Motor neuron (in vitro differentiated cells): ENCODE data around the gene HOXC6. TPM values are rescaled to one million over a fixed set of nuclear protein-coding genes. Genes with fewer than 3 reads are reported as not detected.
A peak's percentile ranks its signal among the peaks of the same experiment; 100 is the strongest.

Source experiments
- ATAC-seq, 8 experiments: fragments of 200-7000 bp; cut with Tn5 transposase; replicated peaks in 6 of 8; 2 replicates each; pipeline ENCODE4 v1.8.0; 2021; ENCODE audit warnings: mild to moderate bottlenecking in 8 of 8, moderate library complexity in 8 of 8
- H3K27ac ChIP-seq, 2 donors: fragments of 250-450 bp; sonication (Bioruptor Pico); 2 replicates each; pipeline ENCODE4 v1.9.0; 2021; ENCODE audit warnings: antibody characterized with exemption in 2 of 2, mild to moderate bottlenecking in 2 of 2, moderate library complexity in 1 of 2
- H3K4me1 ChIP-seq, 2 donors: fragments of 250-450 bp; sonication (Bioruptor Pico); replicated peaks in 1 of 2; 2 replicates each; pipeline ENCODE4 v1.6.1; 2021; ENCODE audit warnings: antibody characterized with exemption in 2 of 2, mild to moderate bottlenecking in 2 of 2, moderate library complexity in 1 of 2
- H3K4me3 ChIP-seq, 5 donors: fragments of 250-450 bp; sonication (Bioruptor Pico); 2 replicates each; pipeline ENCODE4 v1.9.0; 2021; ENCODE audit warnings: antibody characterized with exemption in 5 of 5, mild to moderate bottlenecking in 5 of 5, moderate library complexity in 4 of 5
- WGBS, 10 experiments: fragments of 450-650 bp; shearing (Covaris generic); methylation state at CpG; one replicate each; pipeline ENCODE4 v1.0.0; 2022; 5-methylcytosine and 5-hydroxymethylcytosine counted together
- in situ Hi-C, 9 experiments: fragments of 400-800 bp; cut with MboI; loops; one replicate each; pipeline ENCODE4 v1.15.0; 2021; ENCODE audit warnings: low sequenced_read_pairs in 9 of 9, low pct_unique_long_range_greater_than_20kb in 2 of 9; ENCODE audit not compliant: unreplicated experiment in 9 of 9
- total RNA-seq, 8 experiments: library from RNA; unstranded; fragments of 300-600 nt; gene quantifications; 2 replicates each; pipeline versions ENCODE4 v1.2.3 to v1.2.4, GENCODE V29; 2022

Gene HOXC6
- total RNA-seq, 8 experiments from 2014 or later: 6.1 to 59.7 (median 22.2) TPM

DNA sequence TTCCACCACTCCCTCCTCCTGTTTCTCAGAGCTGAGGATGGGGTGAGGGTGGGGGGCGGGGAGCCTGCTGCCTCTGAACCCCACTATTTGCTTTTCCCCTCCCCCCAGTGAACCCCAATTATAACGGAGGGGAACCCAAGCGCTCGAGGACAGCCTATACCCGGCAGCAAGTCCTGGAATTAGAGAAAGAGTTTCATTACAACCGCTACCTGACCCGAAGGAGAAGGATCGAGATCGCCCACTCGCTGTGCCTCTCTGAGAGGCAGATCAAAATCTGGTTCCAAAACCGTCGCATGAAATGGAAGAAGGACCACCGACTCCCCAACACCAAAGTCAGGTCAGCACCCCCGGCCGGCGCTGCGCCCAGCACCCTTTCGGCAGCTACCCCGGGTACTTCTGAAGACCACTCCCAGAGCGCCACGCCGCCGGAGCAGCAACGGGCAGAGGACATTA is 26.5 kb downstream of the HOXC6 start:
- ATAC-seq: no peak
- no CpG with 5 or more reads among the region's 24 CpGs for WGBS, 10 experiments
- in situ Hi-C loops: no loop called here
- Histone ChIP-seq H3K27ac (peak overlapping the region; percentile 95 to 97), H3K4me3 (peak overlapping the region; percentile 36 to 67 (median 49)), H3K4me1 (peaks cover 61 to 90% of the 10 kb centered on the region in 2 donors)

DNA sequence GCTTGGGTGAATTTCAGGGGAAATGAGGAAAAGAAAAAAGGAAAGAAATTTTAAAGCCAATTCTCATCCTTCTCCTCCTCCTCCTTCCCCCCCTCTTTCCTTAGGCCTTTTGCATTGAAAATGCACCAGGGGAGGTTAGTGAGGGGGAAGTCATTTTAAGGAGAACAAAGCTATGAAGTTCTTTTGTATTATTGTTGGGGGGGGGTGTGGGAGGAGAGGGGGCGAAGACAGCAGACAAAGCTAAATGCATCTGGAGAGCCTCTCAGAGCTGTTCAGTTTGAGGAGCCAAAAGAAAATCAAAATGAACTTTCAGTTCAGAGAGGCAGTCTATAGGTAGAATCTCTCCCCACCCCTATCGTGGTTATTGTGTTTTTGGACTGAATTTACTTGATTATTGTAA is 27.3 kb downstream of the HOXC6 start:
- 0 to 100% (median 12%) methylated on average over 1 to 2 of the region's 2 CpGs; no CpG with 5 or more reads in 2 of the 10 experiments for WGBS, 10 experiments
- peaks cover 59 to 91% of the 10 kb centered on the region in 2 donors for H3K4me1 ChIP-seq
- ATAC-seq: no peak
- H3K27ac ChIP-seq: peak overlapping the region; percentile 95 to 97
- peak overlapping the region; percentile 36 to 67 (median 49) for H3K4me3 ChIP-seq
- in situ Hi-C loops: no loop called here

DNA sequence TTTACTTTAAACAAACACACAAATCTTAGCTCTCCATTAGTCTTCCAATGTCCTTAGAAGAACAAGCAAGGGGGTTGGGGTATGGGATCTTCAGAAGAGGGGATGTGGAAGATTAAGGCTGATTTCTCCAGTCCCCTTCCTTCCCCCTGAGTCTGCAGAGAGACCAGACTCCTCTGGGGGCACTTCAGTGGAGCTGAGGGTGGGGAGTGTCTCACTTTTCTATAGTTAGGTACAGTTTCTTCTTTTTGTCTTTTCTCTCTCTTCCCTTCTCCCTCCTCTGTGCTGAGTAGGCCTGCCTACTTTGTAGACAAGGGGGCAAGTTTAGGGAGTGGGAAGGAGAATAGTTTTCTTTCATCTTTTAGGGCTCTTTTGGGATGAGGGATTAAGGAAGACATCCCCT is 27.9 kb downstream of the HOXC6 start:
- Histone ChIP-seq H3K4me3 (peak overlapping the region; percentile 36 to 67 (median 49)), H3K27ac (peak overlapping the region; percentile 95 to 97), H3K4me1 (peaks cover 59 to 91% of the 10 kb centered on the region in 2 donors)
- no peak for ATAC-seq
- in situ Hi-C loops: no loop called here

DNA sequence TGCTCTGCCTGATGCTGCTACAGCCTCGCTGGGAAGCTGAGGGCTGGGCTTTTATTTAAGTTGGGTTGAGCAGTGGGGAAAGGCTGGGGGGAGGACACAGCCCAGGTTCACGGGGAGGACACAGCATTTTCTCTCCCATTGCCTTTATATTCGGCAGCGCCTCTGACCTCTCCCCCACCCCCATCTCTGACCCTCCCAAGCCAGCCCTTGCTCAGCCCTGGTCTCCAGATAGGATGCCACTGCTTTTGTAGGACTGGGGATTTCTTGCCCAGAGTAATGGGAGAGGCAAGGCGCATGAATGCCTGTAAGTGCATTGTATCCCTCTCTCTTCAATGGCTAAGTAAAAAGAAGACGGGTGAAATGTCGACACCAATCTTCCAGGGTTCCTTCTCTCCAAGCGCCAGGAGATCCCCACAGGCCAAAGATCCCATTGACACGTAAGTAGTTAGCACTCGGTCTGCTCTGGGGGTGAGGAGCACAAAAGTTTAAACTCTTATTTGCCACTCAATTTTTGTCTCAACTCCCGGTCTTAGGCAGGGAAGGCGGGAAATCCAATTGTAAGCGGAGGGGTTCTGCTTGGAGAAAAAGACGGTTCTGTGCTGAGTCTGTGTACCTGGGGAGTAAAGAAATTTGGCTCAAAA is 30.0 kb downstream of the HOXC6 start:
- H3K27ac ChIP-seq: peak overlapping the region; percentile 95 to 97
- peak in 4 of 8 experiments; percentile 3 to 17 (median 10) for ATAC-seq
- peak overlapping the region; percentile 27 to 67 (median 47) for H3K4me3 ChIP-seq

DNA sequence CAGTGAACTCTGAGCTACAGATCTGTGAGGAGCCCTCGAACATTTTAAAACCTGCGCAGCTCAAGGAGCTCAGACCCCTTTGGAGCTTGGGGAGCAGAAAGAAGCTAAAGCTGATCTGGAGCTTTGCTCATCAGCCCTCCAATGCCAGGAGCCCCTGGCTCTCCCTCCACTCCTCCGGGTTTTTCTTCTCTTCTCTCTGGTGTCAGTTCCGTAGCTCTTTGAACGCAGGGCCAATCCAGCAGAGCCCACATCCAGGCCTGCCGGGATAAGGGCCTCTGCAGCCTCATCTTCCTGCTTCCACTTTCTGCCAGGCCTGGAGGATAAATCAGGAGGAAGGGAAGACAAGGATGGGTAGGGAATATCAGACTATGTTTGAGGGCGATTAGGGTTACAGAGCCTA is 31.4 kb downstream of the HOXC6 start:
- in situ Hi-C loops: no loop called here
- WGBS, 10 experiments: 0 to 80% (median 10%) methylated on average over 1 to 7 of the region's 7 CpGs; no CpG with 5 or more reads in 2 of the 10 experiments

More for the DNA sequence above, 30.0 kb downstream of the HOXC6 start:
- WGBS, 10 experiments: 0 to 100% (median 8%) methylated on average over 2 to 8 of the region's 14 CpGs; no CpG with 5 or more reads in 1 of the 10 experiments
- in situ Hi-C loops: no loop called here
- H3K4me1 ChIP-seq: peaks cover 60 to 94% of the 10 kb centered on the region in 2 donors

DNA sequence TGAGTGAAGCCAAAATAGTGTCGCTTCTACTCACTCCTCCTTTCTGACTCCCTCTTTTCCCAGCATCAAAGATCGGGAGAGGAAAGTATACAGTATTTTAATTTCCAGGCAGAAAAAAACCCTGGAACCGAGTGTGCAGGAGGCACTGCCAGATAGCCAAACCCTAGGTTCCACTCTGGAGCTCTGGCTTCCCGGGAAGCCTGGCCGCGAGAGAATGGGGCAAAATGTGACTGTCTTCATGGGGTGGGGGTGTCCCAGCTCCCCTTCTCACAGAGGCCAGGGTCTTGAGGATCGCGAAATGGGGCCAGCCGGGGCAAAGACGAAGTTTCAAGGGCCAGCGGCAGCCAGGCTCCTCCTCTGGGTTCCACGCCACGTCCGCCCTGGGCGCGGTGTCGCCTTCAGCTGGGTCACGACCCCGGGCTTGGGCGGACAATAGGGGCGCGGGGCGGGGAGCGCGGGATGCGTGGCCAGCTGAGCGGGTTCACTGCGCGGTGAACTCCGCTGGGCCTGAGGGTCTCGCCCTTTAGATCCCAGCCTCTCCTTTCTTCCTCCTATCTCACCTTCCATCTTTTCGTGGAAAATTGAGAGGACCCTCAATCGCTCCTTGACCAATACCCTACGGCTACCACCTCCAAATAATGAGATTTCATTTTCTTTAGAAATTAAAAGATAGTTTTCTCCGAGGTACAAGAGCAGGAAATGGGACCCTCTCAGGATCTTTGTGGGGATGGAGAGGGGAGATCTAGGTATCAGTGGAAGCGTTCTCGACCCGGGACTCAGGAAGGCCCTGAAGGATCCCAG is 32.1 kb downstream of the HOXC6 start:
- in situ Hi-C loops: no loop called here
- H3K4me3 ChIP-seq: peak overlapping the region; percentile 27 to 67 (median 47)
- H3K4me1 ChIP-seq: peaks cover 60 to 94% of the 10 kb centered on the region in 2 donors
- peak overlapping the region; percentile 95 to 97 for H3K27ac ChIP-seq
- peak in 5 of 8 experiments; percentile 14 to 47 (median 40) for ATAC-seq
- WGBS, 10 experiments: 0 to 87% (median 24%) methylated on average over 1 to 12 of the region's 38 CpGs; no CpG with 5 or more reads in 2 of the 10 experiments

More for the DNA sequence above, 31.4 kb downstream of the HOXC6 start:
- peak overlapping the region; percentile 27 to 67 (median 47) for H3K4me3 ChIP-seq
- peak in 5 of 8 experiments; percentile 20 to 53 (median 36) for ATAC-seq
- H3K27ac ChIP-seq: peak overlapping the region; percentile 95 to 97
- H3K4me1 ChIP-seq: peaks cover 60 to 92% of the 10 kb centered on the region in 2 donors

DNA sequence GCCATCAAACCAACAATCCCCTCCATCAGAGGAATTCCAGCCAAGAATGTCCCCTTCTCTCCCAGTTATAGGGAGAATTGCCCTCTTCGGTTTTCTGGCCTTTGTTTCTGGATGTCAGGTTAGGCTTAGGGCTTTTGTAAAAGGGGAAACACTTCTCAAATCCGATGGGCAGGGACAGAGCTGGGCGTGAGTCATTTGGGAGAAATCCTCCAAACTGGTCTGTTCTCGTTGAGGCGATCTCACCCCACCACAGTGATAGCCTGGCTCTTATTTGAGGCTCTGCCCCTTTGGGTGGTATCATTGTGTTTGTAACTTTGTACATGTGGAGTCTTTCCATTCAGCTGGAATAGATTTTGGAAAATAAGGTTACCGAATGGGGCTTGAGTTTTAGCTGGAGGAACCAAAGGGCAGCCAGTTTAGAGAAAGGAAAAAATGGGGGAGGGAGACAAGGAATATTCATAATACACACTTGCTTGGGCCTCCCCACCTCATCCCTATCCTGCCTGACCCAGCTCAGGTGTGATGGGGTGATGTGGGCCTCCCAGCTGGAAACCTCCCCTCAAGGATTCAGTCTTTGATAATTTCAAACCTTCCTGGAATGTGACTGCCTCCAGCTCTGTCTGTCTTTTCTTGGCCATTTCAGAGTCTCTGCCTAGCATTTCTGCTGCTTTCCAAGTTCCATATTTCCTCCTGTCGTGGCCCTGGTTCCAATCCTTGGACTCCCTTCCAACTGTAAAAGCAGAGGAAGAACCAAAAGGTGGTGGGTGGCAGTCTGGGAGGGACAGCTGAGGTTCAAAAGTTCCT is 32.9 kb downstream of the HOXC6 start:
- peaks cover 57 to 88% of the 10 kb centered on the region in 2 donors for H3K4me1 ChIP-seq
- ATAC-seq: peak in 5 of 8 experiments; percentile 7 to 35 (median 29)
- in situ Hi-C loops: no loop called here
- peak overlapping the region; percentile 27 to 67 (median 47) for H3K4me3 ChIP-seq
- peak overlapping the region; percentile 95 to 97 for H3K27ac ChIP-seq
- 0 to 55% (median 7%) methylated on average over 1 to 7 of the region's 7 CpGs; no CpG with 5 or more reads in 2 of the 10 experiments for whole genome bisulfite sequencing, 10 experiments

DNA sequence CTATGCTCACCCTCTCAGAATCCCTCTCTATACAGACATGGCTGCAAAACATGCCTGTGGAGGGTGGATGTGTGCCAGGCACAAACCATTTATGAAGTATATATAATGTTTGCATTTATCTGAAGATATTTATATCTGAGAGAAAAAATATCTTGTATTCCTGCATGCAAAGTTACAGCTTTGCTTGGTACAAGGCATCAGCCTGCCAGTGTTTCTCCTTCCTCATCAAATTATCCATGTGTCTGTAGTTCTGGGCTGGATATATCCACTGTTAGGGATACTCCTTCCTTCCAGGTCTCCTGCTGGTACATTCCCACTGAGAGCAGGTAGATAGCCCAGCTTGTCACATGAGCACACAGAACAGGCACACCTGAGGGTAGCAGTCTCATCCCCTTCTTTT is 37.4 kb downstream of the HOXC6 start:
- H3K4me3 ChIP-seq: no peak overlapping the region
- no peak overlapping the region for H3K27ac ChIP-seq
- in situ Hi-C loops: no loop called here
- ATAC-seq: no peak
- peaks cover 32 to 60% of the 10 kb centered on the region in 2 donors for H3K4me1 ChIP-seq

DNA sequence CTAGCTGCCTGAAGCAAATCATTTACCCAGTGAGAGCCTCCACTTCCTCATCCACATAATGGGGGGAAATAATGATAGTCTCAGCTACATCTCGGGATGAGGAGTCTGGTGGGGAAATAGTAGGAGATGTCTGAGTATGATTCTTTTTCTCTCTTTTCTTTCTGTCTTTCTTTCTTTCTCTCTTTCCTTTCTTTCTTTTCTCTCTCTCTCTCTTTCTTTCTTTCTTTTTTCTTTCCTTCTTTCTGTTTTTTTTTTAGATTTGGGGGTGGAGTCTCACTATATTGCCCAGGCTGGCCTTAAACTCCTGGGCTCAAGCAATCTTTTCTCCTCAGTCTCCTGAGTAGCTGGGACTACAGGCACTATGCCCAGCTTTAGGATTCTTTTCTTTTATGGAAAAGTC is 38.2 kb downstream of the HOXC6 start:
- no peak overlapping the region for H3K27ac ChIP-seq
- in situ Hi-C loops: no loop called here
- WGBS, 10 experiments: 88 to 100% (median 100%) methylated on average over 1 of the region's 1 CpG; no CpG with 5 or more reads in 3 of the 10 experiments
- peaks cover 29 to 60% of the 10 kb centered on the region in 2 donors for H3K4me1 ChIP-seq
- H3K4me3 ChIP-seq: no peak overlapping the region
- no peak for ATAC-seq

DNA sequence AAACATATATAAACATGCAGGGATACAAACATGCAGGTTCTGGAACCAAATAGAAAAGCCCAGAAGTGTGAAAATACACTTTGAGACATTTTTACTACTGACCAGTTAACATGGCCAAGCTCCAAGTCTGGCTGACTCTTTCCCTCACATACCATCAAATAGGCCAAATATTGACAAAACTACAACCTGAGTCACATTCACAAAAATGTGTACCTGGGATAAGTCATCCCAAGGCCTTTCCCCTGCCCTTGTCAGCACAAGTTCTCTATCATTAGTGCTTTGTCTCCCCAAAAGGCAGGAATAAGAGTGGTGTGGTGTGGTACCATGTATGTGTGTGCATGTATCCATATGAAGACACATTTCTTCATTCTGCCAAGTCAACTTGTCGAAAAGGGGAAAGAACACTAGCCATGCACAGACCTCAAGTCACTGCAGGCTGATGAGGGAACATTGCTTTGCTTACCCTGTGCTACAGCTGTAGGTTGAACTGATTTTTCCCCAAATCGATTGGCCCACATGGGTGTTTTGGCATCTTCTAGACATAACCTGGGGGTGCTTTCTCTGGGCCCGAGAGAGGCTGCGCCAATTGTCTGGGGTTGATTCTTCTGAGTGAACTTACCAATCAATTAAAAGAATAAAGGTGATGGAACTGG is 40.3 kb downstream of the HOXC6 start:
- no peak for ATAC-seq
- no peak overlapping the region for H3K27ac ChIP-seq
- in situ Hi-C loops: no loop called here
- peaks cover 15 to 50% of the 10 kb centered on the region in 2 donors for H3K4me1 ChIP-seq
- H3K4me3 ChIP-seq: no peak overlapping the region
- 44 to 100% (median 80%) methylated on average over 1 to 3 of the region's 4 CpGs; no CpG with 5 or more reads in 3 of the 10 experiments for WGBS, 10 experiments

DNA sequence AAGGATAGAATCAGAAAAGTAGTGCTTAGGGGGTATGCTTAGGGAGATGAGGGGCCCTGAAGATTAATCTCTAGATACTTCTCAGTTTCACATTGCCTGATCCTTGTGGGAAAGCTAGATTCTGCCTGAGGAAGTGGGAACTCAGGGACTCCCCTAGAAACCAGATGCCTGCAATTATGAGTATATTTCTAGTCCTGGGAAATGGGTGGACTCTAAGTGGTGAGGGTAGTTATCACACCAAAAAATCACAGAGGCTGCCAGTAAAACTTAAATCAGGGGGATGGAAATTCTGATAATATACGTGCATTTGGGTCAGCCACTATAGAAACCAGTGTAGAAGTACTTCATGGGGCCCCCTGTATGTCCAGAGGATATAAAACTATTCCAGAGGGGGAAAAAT is 43.7 kb downstream of the HOXC6 start:
- H3K4me1 ChIP-seq: peaks cover 41 to 63% of the 10 kb centered on the region in 2 donors
- H3K4me3 ChIP-seq: no peak overlapping the region
- in situ Hi-C loops: no loop called here
- peak overlapping the region in 1 of 2 donors; percentile 53 for H3K27ac ChIP-seq
- ATAC-seq: no peak
- 33 to 100% (median 60%) methylated on average over 1 of the region's 1 CpG; no CpG with 5 or more reads in 5 of the 10 experiments for WGBS, 10 experiments

DNA sequence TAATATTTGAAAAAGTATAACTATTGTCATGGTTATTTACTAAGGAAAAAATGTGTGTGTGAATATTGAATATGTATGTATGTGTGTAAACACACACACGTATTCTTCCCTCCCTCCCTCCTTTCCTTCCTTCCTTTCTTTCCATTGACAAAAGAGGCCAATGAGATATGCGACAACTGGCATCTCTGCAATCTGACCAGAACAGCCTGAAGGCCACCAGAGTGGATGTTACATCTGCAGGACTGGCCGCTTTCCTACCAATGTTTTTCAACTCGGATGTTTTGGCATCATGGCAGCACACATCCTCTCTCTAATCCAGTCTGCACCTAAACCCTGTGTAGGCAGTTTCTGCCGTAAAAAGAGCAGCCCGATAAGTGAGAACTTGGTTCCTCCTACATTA is 46.1 kb downstream of the HOXC6 start:
- H3K4me1 ChIP-seq: peaks cover 46 to 60% of the 10 kb centered on the region in 2 donors
- WGBS, 10 experiments: 14 to 100% (median 75%) methylated on average over 1 to 6 of the region's 6 CpGs; no CpG with 5 or more reads in 2 of the 10 experiments
- peak overlapping the region in 1 of 2 donors; percentile 100 for H3K27ac ChIP-seq
- ATAC-seq: no peak
- H3K4me3 ChIP-seq: no peak overlapping the region
- in situ Hi-C loops: no loop called here
